KOPT-K1 (cell line): Measurements from ENCODE around the gene C2orf76.

ENCODE experiments used
- H3K27ac ChIP-seq: fragments of 200-600 bp; sonication (generic); 2 replicates; pipeline ENCODE4 v1.5.1; 2016; ENCODE audit warnings: antibody characterized with exemption, mild to moderate bottlenecking, low read depth, low read length; ENCODE audit not compliant: poor library complexity, severe bottlenecking
- H3K36me3 ChIP-seq: fragments of 200-600 bp; sonication (generic); 2 replicates; pipeline ENCODE4 v1.5.1; 2017; ENCODE audit warnings: antibody characterized with exemption, mild to moderate bottlenecking, low read length, moderate library complexity; ENCODE audit not compliant: insufficient read depth
- H3K9me3 ChIP-seq: fragments of 200-600 bp; sonication (generic); 2 replicates; pipeline ENCODE4 v1.5.1; 2017; ENCODE audit warnings: antibody characterized with exemption, low read length, mild to moderate bottlenecking; ENCODE audit not compliant: insufficient read depth, poor library complexity, severe bottlenecking

Gene C2orf76

DNA sequence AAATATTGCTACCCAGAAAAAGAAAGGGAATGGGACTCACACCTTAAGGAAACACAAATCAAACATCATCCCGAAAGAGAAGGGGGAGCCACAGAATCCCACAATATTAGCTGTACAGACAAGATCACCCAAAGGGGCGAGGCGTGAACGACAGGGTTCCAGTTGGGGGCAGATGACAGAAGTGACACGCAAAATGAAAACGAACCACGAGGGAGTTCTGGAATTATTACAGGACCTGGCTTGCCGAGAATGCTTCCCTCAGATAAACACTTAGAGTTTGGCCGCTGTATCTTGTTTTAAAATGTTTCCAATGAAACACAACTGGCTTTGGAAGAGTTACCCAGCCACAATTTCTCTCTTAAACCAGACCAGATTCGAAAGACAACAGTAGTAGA lies 60.4 kb downstream of the C2orf76 start:
- H3K9me3 ChIP-seq: no peaks in the 10 kb centered on the region
- no peaks in the 10 kb centered on the region for H3K36me3 ChIP-seq
- H3K27ac ChIP-seq: no peak overlapping the region

DNA sequence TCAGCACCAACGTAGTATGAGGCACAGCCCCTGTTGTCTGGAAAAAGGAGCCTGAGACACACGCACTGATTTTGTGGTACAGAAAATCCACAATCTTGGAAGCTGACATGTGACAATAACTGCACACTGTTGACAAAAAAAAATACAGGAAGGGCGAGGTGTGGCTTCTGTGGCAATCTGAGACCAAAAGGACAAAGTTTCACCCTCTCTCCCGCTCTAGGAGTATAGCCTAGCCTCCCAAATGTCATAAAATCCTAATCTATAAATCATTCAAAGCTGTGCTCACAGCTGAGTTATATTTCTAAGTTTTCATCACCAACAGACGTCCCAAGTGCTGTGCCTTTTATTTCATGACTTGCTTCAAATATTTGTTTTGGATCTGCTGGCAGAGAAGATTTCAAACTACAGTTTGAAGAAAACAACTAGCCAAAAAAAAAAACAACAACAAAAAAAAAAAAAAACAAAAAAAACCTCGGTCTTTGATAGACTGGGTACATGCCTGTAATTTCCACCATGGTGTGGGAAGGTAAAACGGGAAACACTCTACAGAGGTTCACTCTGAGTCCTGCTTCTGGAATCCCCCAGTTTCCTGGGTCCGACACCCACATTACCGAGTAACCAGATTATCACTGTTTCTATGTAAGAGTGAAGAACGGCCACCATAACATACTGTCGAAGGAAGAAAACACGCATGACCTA lies 61.0 kb downstream of the C2orf76 start:
- Histone ChIP-seq H3K36me3 (no peaks in the 10 kb centered on the region), H3K9me3 (no peaks in the 10 kb centered on the region), H3K27ac (no peak overlapping the region)

DNA sequence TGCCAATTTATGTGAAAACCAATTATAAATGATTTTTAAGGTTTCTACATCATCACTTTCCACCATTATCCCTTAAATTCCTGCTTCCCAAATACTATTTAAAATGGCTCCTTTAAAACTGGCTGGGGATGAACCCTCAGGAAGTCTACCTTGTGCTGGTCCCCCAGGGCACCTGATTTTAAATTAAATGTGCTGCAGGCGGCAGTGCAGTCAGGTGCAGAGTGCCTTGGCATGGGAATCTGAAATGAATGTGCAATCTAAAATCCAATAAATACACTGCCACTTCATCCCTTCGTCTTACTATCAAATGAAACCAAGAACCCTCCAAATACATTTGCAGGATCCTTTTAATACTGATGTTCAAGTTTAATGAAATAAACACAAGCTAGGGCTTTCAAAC lies 61.8 kb downstream of the C2orf76 start:
- Histone ChIP-seq H3K36me3 (no peaks in the 10 kb centered on the region), H3K27ac (no peak overlapping the region), H3K9me3 (no peaks in the 10 kb centered on the region)

DNA sequence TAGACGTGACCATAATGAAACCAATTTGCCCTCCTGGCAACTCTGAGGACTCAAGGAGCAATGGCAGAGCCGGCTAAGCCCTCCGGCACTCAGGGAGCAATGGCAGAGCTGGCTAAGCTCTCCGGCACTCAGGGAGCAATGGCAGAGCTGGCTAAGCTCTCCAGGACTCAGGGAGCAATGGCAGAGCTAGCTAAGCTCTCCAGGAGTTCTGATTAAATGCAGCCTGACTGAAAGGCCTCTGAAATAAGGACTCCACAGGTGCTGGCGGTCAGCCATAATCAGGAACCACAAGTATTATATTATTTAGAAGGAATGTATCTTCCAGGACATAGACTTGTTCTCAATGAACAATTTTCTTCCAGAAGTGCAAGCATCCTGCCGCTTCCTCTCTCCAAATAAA lies 65.2 kb downstream of the C2orf76 start:
- Histone ChIP-seq H3K27ac (no peak overlapping the region), H3K9me3 (no peaks in the 10 kb centered on the region)

DNA sequence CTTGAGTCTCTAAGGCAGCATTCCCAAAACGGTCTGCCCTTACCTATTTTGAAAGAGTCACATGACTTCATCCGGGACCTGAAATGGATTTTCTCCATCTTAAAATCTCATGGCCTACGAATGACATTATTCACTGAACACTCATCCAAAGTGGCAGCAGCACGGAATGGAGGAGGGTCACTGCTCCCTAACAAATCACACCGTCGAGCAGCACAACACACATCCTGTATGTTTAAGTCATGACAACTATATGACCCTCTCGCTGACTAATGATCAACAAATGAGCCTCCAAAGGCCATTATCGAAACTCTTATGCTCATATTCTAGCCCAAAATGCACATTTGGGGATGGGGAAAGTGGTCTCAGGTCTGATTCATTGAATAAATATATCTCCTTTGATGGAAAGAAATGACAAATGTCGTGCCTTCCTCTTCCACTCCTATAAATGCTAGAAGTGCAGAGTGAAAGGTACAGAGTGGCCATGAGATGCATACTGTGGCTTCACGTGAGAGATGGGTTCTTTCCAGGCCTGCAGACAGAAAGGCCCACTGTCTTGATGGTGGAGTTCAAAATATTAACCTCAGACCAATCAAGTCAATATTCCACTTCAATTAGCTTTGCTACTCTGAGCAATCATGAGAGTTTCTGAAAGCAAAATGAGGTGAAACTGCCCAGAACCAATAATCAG lies 70.8 kb downstream of the C2orf76 start:
- Histone ChIP-seq H3K36me3 (no peaks in the 10 kb centered on the region), H3K9me3 (no peaks in the 10 kb centered on the region), H3K27ac (no peak overlapping the region)

More for the DNA sequence above, 65.2 kb downstream of the C2orf76 start:
- no peaks in the 10 kb centered on the region for H3K36me3 ChIP-seq

DNA sequence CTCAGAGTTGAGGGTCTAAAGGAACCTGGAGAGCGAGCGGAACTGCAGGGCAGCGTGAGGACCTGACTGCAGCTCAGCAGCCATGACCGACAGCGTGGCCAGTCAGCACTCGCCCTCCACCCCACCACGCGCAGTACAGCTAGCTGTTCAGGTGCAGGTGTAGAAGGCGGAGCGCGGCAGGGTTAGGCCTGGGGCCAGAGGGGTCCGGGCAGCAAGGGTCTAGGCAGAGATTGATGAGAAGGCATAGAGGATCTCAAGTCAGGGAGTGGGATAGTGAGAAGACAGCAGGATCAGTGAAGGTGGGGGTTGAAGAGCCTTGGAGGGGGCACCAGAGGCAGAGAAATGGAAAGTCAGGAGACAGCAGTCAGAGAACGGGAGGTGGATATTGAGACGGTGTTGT lies 72.0 kb downstream of the C2orf76 start:
- no peaks in the 10 kb centered on the region for H3K36me3 ChIP-seq
- no peak overlapping the region for H3K27ac ChIP-seq

DNA sequence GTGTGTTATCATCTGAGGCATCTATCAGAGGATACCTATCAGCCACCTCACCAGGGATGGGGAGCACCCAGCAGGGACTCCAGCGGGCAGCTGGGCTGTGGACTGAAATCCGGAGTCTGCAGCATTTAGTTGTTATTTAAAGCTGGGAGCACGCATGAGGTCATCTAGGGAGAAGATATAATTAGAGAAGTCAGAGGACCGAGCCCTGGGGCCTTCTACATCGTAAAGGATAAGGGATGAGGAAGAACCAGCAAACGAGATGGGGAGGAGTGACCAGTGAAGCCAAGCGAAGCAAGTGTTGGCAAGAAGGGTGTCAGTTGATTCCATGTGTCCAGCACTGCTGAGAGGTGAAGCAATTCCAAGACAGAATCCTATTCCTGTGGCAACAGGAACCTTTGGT lies 72.7 kb downstream of the C2orf76 start:
- Histone ChIP-seq H3K9me3 (no peaks in the 10 kb centered on the region), H3K36me3 (no peaks in the 10 kb centered on the region), H3K27ac (no peak overlapping the region)

More for the DNA sequence above, 72.0 kb downstream of the C2orf76 start:
- H3K9me3 ChIP-seq: no peaks in the 10 kb centered on the region

DNA sequence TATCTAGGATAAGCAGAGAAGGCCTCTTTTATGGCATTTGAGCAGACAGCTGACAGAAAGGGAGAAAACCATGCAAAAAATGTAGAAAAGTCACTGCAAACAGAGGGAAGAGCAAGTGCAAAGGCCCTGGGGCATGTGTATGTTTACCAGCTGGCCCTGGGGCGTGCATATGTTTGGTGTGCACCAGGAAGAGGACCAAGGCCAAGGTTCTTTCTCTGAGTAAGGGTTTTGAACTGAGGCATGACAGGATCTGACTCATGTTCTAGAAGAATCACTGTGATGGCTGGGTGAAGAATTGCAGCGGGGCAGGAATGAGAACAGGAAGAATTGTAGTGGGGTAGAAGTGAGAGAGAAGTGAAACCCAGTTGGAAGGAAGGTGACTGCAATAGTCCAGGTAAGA lies 73.4 kb downstream of the C2orf76 start:
- Histone ChIP-seq H3K9me3 (no peaks in the 10 kb centered on the region), H3K27ac (no peak overlapping the region)

DNA sequence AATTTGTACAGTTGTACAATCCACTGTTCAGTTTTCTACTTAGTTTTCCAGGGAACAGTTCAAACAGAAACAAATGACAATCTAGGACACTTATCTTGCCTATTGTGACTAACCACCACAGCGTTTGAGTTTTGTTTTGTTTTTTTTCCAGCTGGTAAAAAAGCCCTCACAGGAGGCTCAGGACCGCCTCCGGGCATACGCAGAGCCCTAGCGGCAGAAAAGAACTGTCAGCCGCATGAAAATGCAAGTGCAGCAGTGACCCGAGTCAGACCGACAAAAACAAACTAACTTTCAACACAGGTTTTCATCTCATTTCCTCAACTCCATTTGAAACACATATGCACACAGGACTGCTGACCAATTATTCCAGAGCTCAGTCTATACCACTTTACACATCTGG lies 74.4 kb downstream of the C2orf76 start:
- Histone ChIP-seq H3K27ac (no peak overlapping the region), H3K9me3 (no peaks in the 10 kb centered on the region), H3K36me3 (no peaks in the 10 kb centered on the region)

More for the DNA sequence above, 73.4 kb downstream of the C2orf76 start:
- no peaks in the 10 kb centered on the region for H3K36me3 ChIP-seq

DNA sequence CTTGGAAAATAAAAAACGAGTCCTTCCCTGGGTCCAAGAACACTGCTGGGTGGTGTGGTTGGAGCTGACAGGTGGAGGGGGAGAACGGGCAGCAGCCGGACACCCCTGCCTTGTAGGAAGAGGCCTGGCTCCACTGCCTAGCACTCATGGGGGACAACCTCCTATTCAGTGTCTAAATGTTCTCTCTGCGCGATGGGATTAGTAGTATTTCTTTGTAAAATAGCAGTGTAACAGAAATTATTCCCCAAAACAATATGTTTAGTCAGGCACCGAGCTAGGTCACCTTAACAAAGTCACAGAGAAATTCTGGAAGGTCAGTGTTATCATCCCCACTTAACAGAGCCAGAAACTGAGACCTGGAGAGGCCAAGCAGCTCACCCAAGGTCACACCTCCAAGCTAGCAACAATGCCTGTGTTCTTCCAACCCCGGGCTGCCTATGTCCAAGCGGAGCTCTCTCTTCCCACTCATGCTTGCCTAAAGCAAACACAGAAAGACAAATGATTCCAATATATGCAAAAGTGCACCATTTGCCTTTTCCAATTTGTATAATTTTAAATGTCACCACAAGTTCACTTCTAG lies 75.0 kb downstream of the C2orf76 start:
- no peak overlapping the region for H3K27ac ChIP-seq
- no peaks in the 10 kb centered on the region for H3K9me3 ChIP-seq
- H3K36me3 ChIP-seq: no peaks in the 10 kb centered on the region

DNA sequence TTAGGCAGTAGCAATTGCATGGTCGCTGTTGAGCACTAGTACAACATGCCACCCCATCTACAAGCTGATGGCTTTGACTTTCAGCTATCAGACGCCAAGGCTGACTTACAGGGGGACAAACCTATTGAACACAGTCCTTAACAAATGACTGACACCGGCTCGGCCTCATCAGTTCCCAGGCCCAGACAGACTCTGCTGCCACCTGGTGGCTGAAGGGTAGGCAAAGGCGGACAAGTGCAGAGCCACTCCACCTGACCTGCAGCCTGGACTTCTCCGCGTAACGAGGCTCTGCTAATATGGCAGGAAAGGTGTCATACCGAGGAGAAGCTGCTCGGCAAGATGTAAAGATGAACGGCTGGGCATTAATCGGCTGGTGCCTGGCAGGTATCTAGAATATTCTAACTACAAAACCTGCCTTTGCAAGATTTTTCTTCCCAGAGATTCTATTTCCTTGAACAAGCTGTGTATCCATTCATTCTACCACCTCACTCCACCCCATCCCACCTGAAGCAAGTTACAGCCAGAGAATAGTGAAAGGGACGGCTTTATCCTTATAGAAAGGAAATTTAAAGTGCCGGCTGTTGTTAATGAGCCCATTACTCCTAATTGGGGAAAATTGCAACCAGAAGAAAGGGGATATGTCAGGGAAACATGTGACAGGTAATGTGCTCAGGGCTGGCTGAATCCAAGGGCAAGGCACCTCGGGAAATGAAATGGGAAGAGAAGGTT lies 75.6 kb downstream of the C2orf76 start:
- H3K27ac ChIP-seq: no peak overlapping the region
- no peaks in the 10 kb centered on the region for H3K36me3 ChIP-seq
- H3K9me3 ChIP-seq: no peaks in the 10 kb centered on the region

DNA sequence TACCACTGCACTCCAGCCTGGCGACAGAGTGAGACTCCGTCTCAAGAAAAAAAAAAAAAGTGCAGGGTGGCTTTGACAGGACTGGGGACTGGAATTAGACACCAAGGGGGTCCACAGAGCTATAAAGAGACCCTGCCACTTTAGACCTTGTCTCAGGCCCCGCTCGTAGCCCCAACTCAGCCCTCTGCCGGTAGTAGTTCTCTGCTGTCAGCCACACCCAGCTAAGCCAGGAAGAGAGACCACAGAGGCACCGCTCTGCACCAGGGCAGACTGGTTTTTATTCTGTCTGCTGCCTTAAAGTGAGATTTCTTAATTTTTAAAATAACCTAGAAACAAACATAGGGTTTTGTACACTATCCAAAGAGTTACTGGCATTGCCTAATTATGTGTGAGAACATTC lies 77.0 kb downstream of the C2orf76 start:
- no peak overlapping the region for H3K27ac ChIP-seq
- H3K36me3 ChIP-seq: no peaks in the 10 kb centered on the region
- H3K9me3 ChIP-seq: no peaks in the 10 kb centered on the region

DNA sequence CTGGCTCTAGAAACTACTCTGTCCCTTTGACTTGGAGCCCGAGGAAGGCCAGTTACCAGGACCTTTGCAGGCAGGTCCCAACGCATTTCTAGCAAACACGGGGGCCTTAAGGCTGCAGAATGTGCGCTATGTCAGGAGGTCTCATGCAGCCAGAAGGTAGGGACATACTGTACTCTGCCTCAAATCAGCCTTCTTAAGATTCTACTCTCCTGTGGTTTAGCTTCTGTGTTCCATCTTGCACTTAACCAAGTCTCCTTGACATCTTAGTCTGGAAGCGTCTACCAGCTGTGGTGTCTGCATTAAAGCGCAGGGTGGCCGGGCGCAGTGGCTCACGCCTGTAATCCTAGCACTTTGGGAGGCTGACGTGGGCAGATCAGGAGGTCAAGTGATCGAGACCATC lies 77.5 kb downstream of the C2orf76 start:
- Histone ChIP-seq H3K9me3 (no peaks in the 10 kb centered on the region), H3K36me3 (no peaks in the 10 kb centered on the region), H3K27ac (no peak overlapping the region)

DNA sequence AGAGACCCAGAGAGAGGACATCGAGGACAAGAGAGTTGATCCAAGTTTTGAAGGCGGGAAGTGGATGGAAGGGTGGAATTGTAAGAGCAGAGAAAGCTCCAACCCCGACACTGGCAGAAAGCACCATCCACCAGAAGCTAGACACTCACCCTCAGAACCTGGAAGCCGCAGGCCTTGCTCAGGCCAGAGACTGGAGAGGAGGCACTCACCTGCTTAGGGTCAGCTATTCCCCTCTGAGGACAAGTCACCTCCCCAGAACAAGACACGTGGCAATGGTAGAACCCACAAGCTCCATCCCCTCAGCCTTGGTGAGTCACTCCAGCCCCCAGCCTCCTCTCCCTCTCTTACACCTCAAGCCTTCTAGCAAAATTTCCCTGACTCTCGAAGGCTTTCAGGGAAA lies 78.1 kb downstream of the C2orf76 start:
- Histone ChIP-seq H3K36me3 (no peaks in the 10 kb centered on the region), H3K9me3 (no peaks in the 10 kb centered on the region), H3K27ac (no peak overlapping the region)

DNA sequence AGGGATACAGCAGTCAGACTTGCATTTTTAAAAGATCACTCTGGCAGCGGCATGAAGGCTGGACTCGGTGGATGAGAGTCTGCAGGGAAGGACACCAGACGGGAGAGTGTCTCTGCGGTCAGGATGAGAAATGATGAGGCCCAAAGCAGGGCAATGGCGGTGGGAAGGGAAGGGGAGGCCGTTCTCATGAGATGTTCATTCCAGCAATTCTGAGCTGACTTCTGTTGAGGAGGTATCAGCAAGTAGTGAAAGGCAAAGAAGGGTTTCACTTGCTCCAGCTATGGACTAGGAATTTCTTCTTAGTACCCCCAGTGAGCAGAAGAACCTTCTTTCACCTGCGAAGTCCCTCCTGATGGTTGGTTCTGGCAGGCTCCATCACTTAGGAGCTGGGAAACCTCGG lies 80.0 kb downstream of the C2orf76 start:
- no peak overlapping the region for H3K27ac ChIP-seq
- no peaks in the 10 kb centered on the region for H3K9me3 ChIP-seq
- no peaks in the 10 kb centered on the region for H3K36me3 ChIP-seq
